HAP-1 (cell line): ENCODE results near the gene CFB.
"Not testable (repeated sequence)": the region's sequence is repeated elsewhere in the genome, so short reads cannot be mapped to it uniquely, and the experiment has no call there.

Source experiments
- DNase-seq, 2 experiments: peaks; one replicate each; pipeline ENCODE4 v3.0.0-alpha.2; 2016 to 2020; ENCODE audit warnings: low spot score in 2 of 2
- H3K27me3 ChIP-seq: fragments of 250-450 bp; sonication (Bioruptor Pico); 2 replicates; pipeline ENCODE4 v1.5.1; 2020; ENCODE audit warnings: low read depth, mild to moderate bottlenecking, moderate library complexity
- H3K36me3 ChIP-seq: fragments of 250-450 bp; sonication (Bioruptor Pico); replicated peaks from 2 replicates; pipeline ENCODE4 v1.5.1; 2020; ENCODE audit warnings: mild to moderate bottlenecking
- H3K4me1 ChIP-seq: fragments of 250-450 bp; sonication (Bioruptor Pico); 2 replicates; pipeline ENCODE4 v1.5.1; 2020; ENCODE audit warnings: mild to moderate bottlenecking
- H3K4me3 ChIP-seq: fragments of 250-450 bp; sonication (Bioruptor Pico); 2 replicates; pipeline ENCODE4 v1.5.1; 2020; ENCODE audit warnings: mild to moderate bottlenecking, moderate library complexity
- H3K9me3 ChIP-seq: fragments of 250-450 bp; sonication (Bioruptor Pico); 2 replicates; pipeline ENCODE4 v1.5.1; 2020; ENCODE audit warnings: mild to moderate bottlenecking, moderate library complexity
- in situ Hi-C: fragments of 300-500 bp; cut with MboI; formaldehyde crosslinking; loops from 3 replicates; pipeline ENCODE4 v1.14.3; 2020; ENCODE audit warnings: low sequenced_read_pairs, inconsistent platforms, mixed read lengths

Gene CFB

GRCh38 chr6:31976065-31976464 lies 30.2 kb downstream of the CFB start:
- H3K27me3 ChIP-seq, H3K36me3 ChIP-seq, H3K9me3 ChIP-seq, H3K4me1 ChIP-seq, DNase-seq, H3K4me3 ChIP-seq, in situ Hi-C loops: not testable (repeated sequence)

- in situ Hi-C loops: no loop called here
- Histone ChIP-seq H3K27me3 (no peaks in the 10 kb centered on the region), H3K4me3 (no peak overlapping the region), H3K4me1 (peaks cover 5% of the 10 kb centered on the region; the same call in 1 of the 2 replicates), H3K9me3 (no peaks in the 10 kb centered on the region), H3K36me3 (no peaks in the 10 kb centered on the region)
- no peak for DNase-seq
Measured at GRCh38 chr6:31977816-31978431, 32.0 kb downstream of the CFB start.

- in situ Hi-C loops: no loop called here
- Histone ChIP-seq H3K4me3 (no peak overlapping the region), H3K27me3 (no peaks in the 10 kb centered on the region), H3K4me1 (no peaks in the 10 kb centered on the region), H3K9me3 (no peaks in the 10 kb centered on the region), H3K36me3 (no peaks in the 10 kb centered on the region)
- no peak for DNase-seq
Measured at GRCh38 chr6:31978831-31979230, 32.9 kb downstream of the CFB start.

- Histone ChIP-seq H3K4me1 (no peaks in the 10 kb centered on the region), H3K4me3 (no peak overlapping the region), H3K9me3 (no peaks in the 10 kb centered on the region), H3K36me3 (no peaks in the 10 kb centered on the region), H3K27me3 (no peaks in the 10 kb centered on the region)
- no peak for DNase-seq
- in situ Hi-C loops: no loop called here
Measured at GRCh38 chr6:31979238-31979898, 33.5 kb downstream of the CFB start.

GRCh38 chr6:31980195-31980876 lies 34.4 kb downstream of the CFB start:
- H3K27me3 ChIP-seq, H3K36me3 ChIP-seq, in situ Hi-C loops, H3K4me1 ChIP-seq, H3K4me3 ChIP-seq, H3K9me3 ChIP-seq, DNase-seq: not testable (repeated sequence)

- H3K36me3 ChIP-seq, DNase-seq, in situ Hi-C loops: not testable (repeated sequence)
Measured at GRCh38 chr6:31980998-31981397, 35.1 kb downstream of the CFB start.

GRCh38 chr6:31981744-31982143 lies 35.8 kb downstream of the CFB start, which contains the start of gene C4A:
Gene C4A (plus strand): TSS chr6:31982057. CDS start chr6:31982108, 51 bp downstream.
- H3K4me3 ChIP-seq, H3K27me3 ChIP-seq, DNase-seq, H3K36me3 ChIP-seq, H3K9me3 ChIP-seq, in situ Hi-C loops, H3K4me1 ChIP-seq: not testable (repeated sequence)

More at GRCh38 chr6:31980998-31981397, 35.1 kb downstream of the CFB start:
- not testable (repeated sequence) for H3K4me1 ChIP-seq, H3K4me3 ChIP-seq, H3K27me3 ChIP-seq, H3K9me3 ChIP-seq

- H3K4me1 ChIP-seq, H3K27me3 ChIP-seq, in situ Hi-C loops, H3K4me3 ChIP-seq, DNase-seq, H3K36me3 ChIP-seq, H3K9me3 ChIP-seq: not testable (repeated sequence)
Measured at GRCh38 chr6:31989363-31989762, 43.5 kb downstream of the CFB start.

- H3K4me3 ChIP-seq, in situ Hi-C loops, DNase-seq, H3K9me3 ChIP-seq, H3K27me3 ChIP-seq, H3K4me1 ChIP-seq, H3K36me3 ChIP-seq: not testable (repeated sequence)
Measured at GRCh38 chr6:31994421-31994820, 48.5 kb downstream of the CFB start.

GRCh38 chr6:31996385-31996784 lies 50.5 kb downstream of the CFB start:
- H3K4me3 ChIP-seq, H3K36me3 ChIP-seq, in situ Hi-C loops, H3K9me3 ChIP-seq, DNase-seq, H3K4me1 ChIP-seq, H3K27me3 ChIP-seq: not testable (repeated sequence)
